Measurements from ENCODE around the gene METRN.
A peak's percentile ranks its signal among the peaks of the same experiment; 100 is the strongest.

METRN gene

DNA sequence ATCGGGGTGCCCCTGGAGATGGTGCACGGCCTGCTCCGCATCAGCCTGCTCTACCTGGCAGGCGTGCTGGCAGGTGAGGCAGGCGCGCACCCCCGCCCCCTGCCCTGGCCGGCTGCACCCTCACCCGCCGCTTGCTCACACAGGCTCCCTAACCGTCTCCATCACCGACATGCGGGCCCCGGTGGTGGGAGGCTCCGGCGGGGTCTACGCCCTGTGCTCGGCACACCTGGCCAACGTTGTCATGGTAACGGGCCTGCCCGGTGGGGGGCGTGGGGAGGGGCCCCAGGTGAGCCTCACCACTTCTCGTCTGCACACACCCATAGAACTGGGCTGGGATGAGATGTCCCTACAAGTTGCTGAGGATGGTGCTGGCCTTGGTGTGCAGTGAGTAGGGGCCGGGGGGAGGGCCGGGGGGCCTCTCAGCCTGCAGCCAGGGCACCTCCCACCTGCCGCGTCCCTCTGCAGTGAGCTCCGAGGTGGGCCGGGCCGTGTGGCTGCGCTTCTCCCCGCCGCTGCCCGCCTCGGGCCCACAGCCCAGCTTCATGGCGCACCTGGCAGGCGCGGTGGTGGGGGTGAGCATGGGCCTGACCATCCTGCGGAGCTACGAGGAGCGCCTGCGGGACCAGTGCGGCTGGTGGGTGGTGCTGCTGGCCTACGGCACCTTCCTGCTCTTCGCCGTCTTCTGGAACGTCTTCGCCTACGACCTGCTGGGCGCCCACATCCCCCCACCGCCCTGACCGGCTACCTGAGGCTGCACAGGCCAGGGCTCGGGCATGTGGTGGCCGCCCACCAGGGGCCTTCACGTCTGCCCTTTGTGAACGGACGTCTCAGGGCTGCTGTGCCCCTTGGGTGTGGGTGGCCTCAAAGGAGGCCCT, 37.4 kb upstream of the METRN start:
- DNase-seq: no peak

DNA sequence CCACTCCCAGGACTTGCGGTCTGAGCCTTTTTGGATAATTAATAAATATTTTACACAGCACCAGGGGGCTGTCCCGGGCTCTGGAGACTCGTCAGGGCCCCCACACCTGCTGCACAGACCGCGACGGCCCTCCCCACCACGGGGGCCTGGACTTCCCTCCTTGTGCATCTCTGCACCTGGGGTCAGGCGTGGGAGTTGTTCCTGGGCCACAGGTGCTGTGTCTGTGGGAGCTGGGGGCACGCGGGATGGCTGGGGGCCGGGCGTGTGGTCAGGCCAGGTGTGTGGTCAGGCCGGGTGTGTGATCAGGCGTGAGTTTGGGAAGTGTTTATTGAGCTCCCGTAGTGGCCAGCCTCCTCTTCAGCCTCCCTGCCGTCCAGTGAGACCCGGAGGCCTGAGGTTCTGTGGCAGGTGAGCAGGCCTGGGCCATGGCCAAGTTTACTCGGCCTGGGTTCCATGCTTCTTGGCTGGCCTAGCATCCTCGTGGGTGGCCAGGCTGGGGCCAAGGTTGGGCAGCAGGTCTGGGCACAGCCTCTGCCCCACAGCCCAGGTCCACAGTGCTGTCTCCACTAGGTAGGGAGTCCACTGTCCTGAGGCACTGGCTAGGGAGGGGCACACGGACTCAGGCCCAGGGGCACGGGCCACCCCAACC, 36.6 kb upstream of the METRN start:
- DNase-seq: no peak

DNA sequence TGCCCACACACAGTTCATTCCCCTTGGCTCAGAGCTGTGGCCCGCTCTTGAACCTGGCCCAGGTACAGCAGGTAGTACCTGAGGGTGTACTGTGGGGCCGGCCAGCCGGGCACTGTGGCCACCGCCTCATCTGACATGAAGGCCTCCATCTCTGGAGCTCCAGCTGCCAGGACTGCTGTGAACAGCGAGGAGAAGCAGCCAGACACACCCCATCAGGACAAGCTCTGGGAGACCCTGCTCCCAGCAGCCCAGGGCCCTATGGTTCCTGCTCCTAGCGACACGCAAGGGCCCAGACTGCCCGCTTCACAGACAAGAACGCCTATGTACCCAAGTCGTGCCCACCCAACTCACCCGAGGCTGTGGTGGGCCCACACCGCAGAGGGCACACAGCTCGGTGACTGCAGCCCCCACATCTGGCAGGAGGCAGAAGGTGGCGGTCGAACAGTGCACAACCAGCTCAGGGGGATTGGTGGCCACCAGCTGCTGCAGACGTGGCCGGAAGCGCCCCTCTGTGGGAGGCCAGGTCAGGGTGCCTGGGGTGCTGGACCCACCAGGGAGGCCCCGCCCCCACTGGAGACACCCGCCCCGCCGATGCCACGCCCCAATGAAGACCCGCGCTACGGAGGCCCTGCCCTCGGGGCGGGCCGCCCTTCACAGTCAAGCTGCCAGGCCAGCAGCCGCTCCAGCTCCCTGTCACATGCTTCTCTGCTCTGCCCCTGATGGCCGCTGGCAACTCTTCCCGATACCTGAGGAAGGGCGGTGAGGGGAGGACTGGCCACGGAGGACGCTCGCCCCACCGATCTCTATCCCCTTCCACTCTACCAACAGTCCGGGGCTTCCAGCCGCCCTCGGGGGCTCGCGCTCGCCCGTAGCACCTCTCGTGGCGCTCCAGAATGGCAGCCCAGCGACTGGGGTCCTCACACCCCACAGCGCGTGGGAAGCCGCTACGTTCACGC, 35.8 kb upstream of the METRN start:
- DNase-seq: peak in 39 of 58 donors; percentile 22 to 82 (median 67)

DNA sequence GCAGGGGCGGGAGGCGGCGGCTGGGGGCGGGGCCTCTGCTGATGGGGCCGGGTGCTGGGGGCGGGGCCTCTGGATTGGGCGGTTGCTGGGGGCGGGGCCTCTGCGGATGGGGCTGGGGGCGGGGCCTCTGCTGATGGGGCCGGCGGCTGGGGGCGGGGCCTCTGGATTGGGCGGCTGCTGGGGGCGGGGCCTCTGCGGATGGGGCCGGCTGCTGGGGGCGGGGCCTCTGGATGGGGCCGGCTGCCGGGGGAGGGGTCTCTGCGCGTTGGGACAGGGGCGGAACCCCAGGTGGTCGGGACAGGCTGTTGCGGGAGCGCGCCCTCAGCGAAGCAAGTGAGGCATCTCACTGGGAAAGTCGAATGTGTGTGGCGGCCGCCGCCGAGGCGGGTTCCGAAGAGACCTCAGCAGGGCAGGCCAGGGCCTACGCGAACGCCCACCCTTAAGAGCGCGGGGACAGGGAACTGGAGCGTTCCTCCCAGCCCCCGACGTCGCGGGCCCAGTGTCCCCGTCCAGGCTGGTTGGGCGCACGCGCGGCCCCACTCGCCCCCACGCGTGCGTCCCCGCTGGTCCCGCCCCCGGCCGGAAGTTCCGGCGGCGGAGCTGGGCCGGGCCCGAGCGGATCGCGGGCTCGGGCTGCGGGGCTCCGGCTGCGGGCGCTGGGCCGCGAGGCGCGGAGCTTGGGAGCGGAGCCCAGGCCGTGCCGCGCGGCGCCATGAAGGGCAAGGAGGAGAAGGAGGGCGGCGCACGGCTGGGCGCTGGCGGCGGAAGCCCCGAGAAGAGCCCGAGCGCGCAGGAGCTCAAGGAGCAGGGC, 34.9 kb upstream of the METRN start, which contains the start of gene STUB1:
TSS of gene STUB1 (plus strand) at position 597 of the 811 bp plus-strand sequence. CDS start at position 713, 116 bp downstream.
- peak in 56 of 58 donors; percentile 53 to 97 (median 86) for DNase-seq

DNA sequence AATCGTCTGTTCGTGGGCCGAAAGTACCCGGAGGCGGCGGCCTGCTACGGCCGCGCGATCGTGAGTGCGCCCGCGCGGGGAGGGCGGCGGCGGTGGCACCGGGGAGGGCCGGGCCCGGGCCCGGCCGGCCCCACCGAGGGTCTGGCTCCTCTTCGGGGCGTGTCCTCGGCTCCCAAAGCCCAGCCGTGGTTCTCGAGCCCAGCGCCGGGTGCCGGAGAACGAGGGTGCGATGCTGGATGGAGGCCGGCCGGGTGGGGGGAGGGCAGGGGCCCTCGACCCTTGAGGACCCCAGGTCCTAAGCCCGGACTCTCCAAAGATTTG, 34.3 kb upstream of the METRN start:
- DNase-seq: no peak

DNA sequence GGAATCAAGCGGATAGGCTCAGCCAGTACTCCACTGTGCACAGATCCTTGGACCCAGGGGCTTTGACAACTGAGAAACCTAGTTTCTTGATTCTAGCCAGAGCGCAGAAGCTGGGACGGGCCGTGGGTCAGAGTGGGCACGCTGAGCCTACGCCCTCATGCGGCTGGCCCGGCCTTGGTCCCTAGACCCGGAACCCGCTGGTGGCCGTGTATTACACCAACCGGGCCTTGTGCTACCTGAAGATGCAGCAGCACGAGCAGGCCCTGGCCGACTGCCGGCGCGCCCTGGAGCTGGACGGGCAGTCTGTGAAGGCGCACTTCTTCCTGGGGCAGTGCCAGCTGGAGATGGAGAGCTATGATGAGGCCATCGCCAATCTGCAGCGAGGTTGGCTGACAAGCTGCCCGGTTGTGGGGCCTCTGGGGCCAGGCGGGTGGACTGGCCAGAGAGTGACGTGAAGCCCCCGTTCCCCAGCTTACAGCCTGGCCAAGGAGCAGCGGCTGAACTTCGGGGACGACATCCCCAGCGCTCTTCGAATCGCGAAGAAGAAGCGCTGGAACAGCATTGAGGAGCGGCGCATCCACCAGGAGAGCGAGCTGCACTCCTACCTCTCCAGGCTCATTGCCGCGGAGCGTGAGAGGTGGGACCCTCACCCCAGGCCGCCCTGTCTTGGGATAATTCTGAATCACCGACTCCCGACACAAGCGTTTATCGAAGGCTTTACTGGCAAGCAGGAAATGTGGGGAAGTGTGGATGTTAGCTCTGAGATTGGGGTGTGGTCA, 33.8 kb upstream of the METRN start:
- peak in 4 of 58 donors; percentile 25 to 39 (median 32) for DNase-seq

DNA sequence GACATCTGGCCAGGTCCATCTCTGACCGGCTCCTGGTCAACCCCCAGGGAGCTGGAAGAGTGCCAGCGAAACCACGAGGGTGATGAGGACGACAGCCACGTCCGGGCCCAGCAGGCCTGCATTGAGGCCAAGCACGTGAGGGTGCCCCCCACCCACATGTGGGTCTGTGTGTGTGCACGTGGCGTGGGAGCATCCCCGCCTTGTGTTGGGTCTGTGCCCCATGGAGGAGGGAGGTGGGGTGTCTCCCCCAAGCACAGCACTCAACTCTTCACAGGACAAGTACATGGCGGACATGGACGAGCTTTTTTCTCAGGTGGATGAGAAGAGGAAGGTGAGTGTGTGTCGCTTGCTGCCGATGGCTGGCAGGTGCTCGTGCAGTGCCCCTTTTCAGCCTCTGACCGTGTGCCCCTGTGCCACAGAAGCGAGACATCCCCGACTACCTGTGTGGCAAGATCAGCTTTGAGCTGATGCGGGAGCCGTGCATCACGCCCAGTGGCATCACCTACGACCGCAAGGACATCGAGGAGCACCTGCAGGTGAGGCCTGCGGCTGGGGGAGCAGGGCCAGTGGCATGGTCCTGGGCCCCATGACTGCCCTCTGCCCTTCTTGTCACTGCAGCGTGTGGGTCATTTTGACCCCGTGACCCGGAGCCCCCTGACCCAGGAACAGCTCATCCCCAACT, 33.0 kb upstream of the METRN start:
- peak in 1 of 58 donors; percentile 20 for DNase-seq

DNA sequence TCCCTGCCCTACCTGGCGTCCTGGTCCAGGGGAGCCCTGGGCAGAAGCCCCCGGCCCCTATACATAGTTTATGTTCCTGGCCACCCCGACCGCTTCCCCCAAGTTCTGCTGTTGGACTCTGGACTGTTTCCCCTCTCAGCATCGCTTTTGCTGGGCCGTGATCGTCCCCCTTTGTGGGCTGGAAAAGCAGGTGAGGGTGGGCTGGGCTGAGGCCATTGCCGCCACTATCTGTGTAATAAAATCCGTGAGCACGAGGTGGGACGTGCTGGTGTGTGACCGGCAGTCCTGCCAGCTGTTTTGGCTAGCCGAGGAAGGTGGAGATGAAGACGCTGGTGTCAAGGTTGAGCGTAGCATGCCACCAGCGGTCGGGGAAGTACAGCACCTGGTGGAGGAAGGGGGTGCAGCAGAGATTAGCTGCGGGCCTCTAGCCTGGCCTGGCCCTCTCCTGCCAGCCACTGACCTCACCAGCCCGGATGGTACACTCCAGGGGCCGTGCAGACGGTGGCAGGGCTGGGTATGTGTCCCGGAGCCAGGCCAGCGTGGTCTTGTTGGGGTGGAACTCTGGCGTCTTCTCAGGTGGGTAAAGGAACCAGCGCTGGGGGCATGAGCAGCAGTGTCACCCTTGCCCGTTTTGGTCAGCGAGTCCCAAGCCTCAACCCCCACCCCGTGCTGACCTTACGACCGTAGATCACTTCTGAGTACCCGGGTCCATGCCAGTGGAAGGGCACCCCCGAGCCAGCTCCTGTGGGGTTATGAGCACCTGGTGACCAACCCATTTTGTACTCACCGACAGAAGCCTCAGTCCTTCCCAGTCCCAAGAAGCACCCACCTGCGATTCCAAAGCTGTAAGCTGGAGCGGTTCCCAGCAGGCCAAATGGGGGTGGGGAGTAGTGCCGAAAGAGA, 32.2 kb upstream of the METRN start:
- no peak for DNase-seq

DNA sequence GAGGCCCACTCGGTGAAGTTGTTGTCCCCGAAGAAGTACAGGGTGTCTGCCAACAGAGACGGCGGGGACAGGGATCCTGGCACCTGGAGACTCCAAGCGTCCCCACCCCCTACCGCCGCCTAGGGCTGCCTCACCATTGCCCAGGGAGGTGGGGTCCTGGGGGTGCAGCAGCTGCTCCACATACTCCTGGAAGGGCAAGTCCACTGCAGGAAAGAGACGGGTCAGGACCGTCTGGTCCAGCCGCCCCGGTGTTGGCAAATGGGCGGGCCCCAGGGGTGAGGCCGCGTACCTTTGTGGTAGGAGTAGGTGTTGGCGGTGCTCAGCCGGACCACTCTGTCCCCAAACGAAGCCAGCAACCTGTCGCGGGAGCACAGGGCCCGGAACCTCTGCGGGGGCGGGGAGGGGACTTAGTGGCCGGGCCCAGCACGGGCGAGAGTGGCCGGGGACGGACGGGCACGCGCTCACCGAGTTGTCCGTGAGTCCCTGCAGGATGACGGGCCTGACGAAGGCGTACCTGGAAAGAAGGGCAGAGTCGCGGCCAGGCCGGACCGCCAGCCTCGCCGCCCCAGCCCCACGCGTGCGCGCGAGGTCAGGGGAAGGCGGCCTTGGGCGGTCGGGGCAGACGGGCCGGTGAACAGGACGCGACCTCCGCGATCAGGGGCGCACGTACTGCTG, 31.4 kb upstream of the METRN start:
- no peak for DNase-seq

DNA sequence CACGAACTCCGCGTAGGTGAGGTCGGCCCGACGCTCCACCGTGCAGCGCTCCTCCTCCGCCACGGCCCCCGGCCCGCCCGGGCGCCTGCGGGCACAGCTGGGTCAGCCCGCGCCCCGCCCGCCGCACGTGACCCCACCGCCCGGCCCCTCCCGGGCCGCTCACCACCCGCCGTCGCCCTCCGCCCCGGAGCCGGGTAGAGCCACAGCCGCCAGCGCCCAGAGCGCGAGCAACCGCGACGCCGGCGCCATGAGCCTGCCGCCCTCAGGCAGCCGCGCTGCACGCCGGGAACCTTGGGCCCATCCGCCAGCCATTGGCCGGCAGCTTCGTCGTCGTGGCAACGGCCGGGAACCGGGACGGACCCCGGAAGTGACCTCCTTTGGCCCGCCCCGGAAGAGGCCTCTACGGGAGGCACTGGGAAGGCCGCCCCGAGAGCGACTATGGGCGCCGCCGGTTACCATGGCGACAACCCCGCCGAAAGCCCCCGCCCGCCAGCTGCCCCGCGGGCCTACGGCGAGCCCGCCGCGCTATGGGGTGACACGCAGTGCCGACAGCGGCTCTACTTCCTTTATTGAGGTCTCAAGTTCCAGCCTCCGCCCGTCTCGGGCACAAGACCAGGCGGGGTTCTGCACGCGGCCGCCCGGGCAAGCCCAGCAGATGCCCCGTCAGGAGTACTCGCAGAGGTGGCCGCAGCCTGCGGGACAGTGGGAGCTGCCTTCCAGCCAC, 30.7 kb upstream of the METRN start, which contains the start of gene JMJD8:
TSS of gene JMJD8 (minus strand) at position 264 of the 724 bp plus-strand sequence. CDS start at position 249, 15 bp downstream.
- peak; percentile 67 to 97 (median 94) for DNase-seq

DNA sequence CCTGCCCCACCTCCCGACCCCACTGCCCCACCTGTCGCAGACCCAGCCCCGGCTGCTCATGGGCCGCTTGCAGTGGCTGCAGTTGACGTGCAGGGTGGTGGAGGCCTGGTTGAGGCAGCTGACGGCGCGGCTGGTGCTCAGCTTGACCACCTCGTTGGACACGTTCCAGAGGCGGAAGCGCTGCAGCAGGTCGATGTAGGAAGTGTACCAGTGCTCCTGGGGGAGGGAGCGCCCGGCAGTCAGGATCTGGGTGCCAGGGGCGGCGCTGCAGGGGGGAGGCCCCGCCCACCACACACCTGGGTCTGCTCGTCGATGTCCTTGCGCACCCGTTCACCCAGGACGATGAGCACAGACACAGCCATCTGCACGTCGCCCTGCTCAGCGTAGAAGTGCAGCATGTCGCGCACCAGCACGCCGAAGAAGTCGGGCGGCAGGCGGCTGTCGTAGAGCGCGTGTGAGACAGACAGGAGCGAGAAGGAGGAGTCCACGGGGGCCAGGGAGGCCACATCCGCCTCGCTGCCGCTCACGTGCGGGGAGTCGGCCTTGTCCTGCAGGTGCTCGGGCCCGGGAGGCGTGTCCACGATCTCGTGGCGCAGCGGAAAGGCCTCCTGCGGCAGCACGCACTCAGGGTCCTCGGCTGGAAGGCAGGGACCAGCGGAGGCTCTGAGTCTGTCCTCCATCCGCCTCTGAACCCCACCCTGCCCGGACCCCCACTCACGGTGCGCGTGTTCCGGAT, 29.8 kb upstream of the METRN start:
- no peak for DNase-seq

DNA sequence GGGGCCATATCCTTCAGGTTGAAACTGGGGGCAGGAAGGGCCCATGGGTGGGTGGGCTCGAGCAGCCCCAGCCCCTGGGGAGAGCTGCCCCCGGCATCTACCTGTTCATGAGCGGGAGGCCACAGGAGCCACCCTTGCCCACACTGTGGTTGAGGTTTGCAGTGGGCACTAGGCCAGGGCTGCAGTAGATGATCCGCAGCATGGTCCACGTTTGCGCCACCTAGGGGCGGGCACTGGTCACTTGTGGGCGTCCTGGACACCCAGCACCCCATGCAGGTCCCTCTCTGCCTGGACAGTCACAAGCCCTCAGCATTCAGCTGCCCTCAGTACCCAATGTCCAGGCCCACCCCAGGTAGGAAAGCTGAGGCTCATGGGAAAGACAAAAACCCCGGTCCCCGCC, 29.0 kb upstream of the METRN start:
- DNase-seq: peak in 1 of 58 donors; percentile 21

DNA sequence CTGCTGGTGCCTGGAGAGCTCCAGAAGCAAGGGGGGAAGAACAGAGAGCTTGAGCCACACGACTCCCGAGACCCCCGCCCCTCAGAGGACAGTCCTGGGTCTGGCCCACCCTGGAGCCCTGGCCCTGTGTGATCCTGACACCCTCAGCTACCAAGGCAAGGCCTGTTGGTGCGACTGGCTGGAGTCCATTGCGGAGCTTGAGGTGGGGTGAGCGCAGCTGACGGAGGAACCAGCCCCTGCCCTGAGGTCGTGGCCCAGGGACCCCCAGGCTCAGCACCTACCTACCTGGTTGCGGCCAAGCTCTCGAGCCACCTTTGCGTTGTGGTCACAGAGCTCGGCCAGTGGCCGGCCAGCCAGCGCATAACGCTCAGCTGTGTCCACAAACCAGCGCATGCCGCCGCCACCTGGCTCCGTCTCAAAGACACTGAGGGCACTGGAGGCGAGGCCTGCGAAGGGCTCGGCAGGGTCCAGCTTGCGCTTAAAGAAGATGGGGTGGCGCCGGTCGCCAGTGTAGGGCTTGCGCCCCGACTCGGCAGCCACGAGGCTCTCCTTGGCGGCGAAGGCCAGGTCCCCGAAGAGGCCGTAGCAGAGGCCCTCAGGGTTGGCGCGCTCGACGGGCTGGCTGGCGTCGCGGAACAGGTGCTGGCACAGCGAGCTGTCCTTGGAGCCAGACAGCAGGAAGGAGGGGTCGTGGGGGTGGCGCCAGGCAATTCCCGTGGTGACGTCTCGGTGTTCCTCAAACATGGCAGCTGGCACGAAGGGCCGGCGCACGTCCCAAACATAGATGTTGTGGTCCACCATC, 28.3 kb upstream of the METRN start:
- no peak for DNase-seq

DNA sequence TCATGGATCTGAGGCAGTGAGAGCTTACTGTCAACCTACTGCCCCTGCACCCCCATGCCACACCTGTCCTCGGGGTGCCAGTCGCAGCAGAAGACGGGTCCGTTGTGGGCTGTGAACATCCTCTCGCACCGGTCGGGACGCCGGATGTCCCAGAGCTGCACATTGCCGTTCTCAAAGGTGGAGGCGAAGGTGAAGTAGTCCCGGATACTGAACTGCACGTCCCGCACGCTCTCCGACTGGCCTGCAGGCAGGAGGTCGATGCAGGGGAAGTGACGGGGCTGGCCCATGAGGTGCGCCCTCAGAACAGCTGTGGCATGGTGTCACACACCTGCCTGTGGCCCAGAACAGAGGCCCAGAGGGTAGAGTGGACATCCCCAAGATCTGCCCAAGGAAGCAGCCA, 27.4 kb upstream of the METRN start:
- DNase-seq: no peak

Data from anterior cingulate cortex (tissue), 58 donors.